Stimulated activated CD4-positive, alpha-beta T cell treated with anti-CD3 and anti-CD28 coated beads, Interleukin-12 subunit alpha, Interleukin-12 subunit beta, amount 100 ng/mL, for 4 hours (primary cell): ENCODE results near the gene KRT6C.

Experiments used
- DNase-seq: peaks from one replicate; pipeline ENCODE4 v3.0.0-alpha.2; 2020

Gene KRT6C

GRCh38 chr12:52434081-52434733, 39.4 kb downstream of the KRT6C start, which contains the start of gene KRT75:
Gene KRT75 (minus strand): TSS chr12:52434371. CDS start chr12:52434304, 67 bp downstream.
- DNase-seq = no peak

GRCh38 chr12:52433501-52434080, 40.0 kb downstream of the KRT6C start:
- DNase-seq = no peak

GRCh38 chr12:52432559-52433207, 40.9 kb downstream of the KRT6C start:
- DNase-seq = no peak

GRCh38 chr12:52428121-52428520, 45.5 kb downstream of the KRT6C start:
- no peak for DNase-seq

- DNase-seq = no peak
These were observed 46.5 kb downstream of the KRT6C start for GRCh38 chr12:52427083-52427482.

GRCh38 chr12:52426034-52426433, 47.6 kb downstream of the KRT6C start:
- DNase-seq = no peak

- no peak for DNase-seq
These were observed 48.1 kb downstream of the KRT6C start for GRCh38 chr12:52425466-52425865.

- DNase-seq = no peak
These were observed 49.7 kb downstream of the KRT6C start for GRCh38 chr12:52423661-52424500.

GRCh38 chr12:52423035-52423434, 50.6 kb downstream of the KRT6C start:
- no peak for DNase-seq

GRCh38 chr12:52419656-52420055, 53.9 kb downstream of the KRT6C start:
- no peak for DNase-seq

GRCh38 chr12:52418576-52419110, 55.0 kb downstream of the KRT6C start:
- DNase-seq = no peak
